Motor neuron (in vitro differentiated cells): ENCODE measurements around the gene ADPRHL1. TPM values are rescaled to one million over a fixed set of nuclear protein-coding genes. Genes with fewer than 3 reads are reported as not detected.
"Not testable (repeated sequence)": the region's sequence is repeated elsewhere in the genome, so short reads cannot be mapped to it uniquely, and the experiment has no call there.

ENCODE experiments used
- ATAC-seq, 8 experiments: fragments of 200-7000 bp; cut with Tn5 transposase; replicated peaks in 6 of 8; 2 replicates each; pipeline ENCODE4 v1.8.0; 2021; ENCODE audit warnings: mild to moderate bottlenecking in 8 of 8, moderate library complexity in 8 of 8
- H3K27ac ChIP-seq, 2 donors: fragments of 250-450 bp; sonication (Bioruptor Pico); 2 replicates each; pipeline ENCODE4 v1.9.0; 2021; ENCODE audit warnings: antibody characterized with exemption in 2 of 2, mild to moderate bottlenecking in 2 of 2, moderate library complexity in 1 of 2
- H3K4me1 ChIP-seq, 2 donors: fragments of 250-450 bp; sonication (Bioruptor Pico); replicated peaks in 1 of 2; 2 replicates each; pipeline ENCODE4 v1.6.1; 2021; ENCODE audit warnings: antibody characterized with exemption in 2 of 2, mild to moderate bottlenecking in 2 of 2, moderate library complexity in 1 of 2
- H3K4me3 ChIP-seq, 5 donors: fragments of 250-450 bp; sonication (Bioruptor Pico); 2 replicates each; pipeline ENCODE4 v1.9.0; 2021; ENCODE audit warnings: antibody characterized with exemption in 5 of 5, mild to moderate bottlenecking in 5 of 5, moderate library complexity in 4 of 5
- WGBS, 10 experiments: fragments of 450-650 bp; shearing (Covaris generic); methylation state at CpG; one replicate each; pipeline ENCODE4 v1.0.0; 2022; 5-methylcytosine and 5-hydroxymethylcytosine counted together
- in situ Hi-C, 9 experiments: fragments of 400-800 bp; cut with MboI; loops; one replicate each; pipeline ENCODE4 v1.15.0; 2021; ENCODE audit warnings: low sequenced_read_pairs in 9 of 9, low pct_unique_long_range_greater_than_20kb in 2 of 9; ENCODE audit not compliant: unreplicated experiment in 9 of 9
- total RNA-seq, 8 experiments: library from RNA; unstranded; fragments of 300-600 nt; gene quantifications; 2 replicates each; pipeline versions ENCODE4 v1.2.3 to v1.2.4, GENCODE V29; 2022

The ADPRHL1 gene
- total RNA-seq, 8 experiments from 2014 or later = 0.65 to 25.6 (median 2.1) TPM

DNA sequence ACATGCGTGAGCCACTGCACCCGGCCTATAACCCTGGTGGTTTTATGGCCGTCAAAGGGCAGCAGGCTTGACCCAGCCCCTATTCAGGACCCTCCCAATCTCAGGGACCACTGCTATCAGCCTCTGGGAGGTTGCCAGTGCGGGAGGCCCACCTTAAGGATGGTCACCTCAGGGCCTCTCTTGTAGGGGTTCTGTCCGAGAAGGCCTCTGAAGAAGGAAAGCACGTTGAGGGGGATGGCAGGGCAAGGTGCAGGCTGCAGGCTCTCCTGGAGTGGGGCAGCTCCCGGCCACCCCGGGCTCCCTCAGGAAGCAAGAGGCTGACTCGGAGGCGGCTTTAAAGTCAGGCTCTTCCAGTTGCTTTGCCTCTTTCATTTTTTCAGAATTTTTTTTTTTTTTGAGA lies 83.4 kb downstream of the ADPRHL1 start:
- H3K27ac ChIP-seq = no peak overlapping the region
- in situ Hi-C loops = no loop called here
- ATAC-seq = no peak
- H3K4me1 ChIP-seq = peaks cover 3 to 8% of the 10 kb centered on the region in 2 donors
- WGBS, 10 experiments = 33 to 92% (median 83%) methylated on average over 2 to 3 of the region's 10 CpGs; no CpG with 5 or more reads in 7 of the 10 experiments
- H3K4me3 ChIP-seq = no peak overlapping the region

DNA sequence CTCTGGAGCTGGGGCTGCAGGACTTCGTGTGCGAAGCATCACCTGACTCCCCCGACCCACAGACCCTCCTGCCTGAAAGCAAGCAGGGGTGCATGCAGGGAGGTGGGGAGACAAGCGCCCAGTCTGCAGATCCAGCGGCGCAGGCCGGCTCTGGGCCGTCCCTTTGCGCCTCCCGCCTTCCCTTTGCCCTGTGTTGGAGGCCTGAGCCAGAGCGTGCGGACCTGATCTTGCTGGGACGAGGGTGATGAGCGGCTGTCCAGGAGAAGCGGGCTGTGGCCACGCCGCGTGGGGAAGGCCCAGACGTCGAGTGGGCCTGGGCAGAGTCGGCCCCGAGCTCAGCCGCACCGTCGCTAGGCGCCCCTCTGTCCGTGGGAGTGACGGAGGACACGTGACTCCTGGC lies 84.1 kb downstream of the ADPRHL1 start:
- peaks cover 7 to 13% of the 10 kb centered on the region in 2 donors for H3K4me1 ChIP-seq
- no peak overlapping the region for H3K27ac ChIP-seq
- WGBS, 10 experiments = 88% methylated on average over 3 to 18 of the region's 29 CpGs; no CpG with 5 or more reads in 8 of the 10 experiments
- H3K4me3 ChIP-seq = no peak overlapping the region
- ATAC-seq = no peak
- in situ Hi-C loops = no loop called here

DNA sequence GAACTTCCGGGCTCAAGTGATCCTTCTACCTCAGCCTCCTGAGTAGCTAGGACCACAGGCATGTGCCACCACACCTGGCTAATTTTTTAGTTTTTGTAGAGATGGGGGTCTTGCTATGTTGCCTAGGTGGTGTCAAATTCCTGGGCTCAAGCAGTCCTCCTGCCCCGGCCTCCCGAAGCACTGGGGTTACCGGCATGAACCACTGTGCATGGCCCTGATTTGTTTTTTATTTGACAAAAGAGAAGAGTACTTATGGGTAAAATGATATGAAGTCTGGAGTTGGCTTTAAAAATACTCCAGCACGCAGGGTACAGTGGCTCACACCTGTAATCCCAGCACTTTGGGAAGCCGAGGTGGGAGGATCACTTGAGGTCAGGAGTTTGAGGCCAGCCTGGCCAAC lies 84.9 kb downstream of the ADPRHL1 start:
- peaks cover 7 to 13% of the 10 kb centered on the region in 2 donors for H3K4me1 ChIP-seq
- H3K4me3 ChIP-seq, ATAC-seq, in situ Hi-C loops, H3K27ac ChIP-seq: not testable (repeated sequence)
- 63 to 96% (median 90%) methylated on average over 1 to 5 of the region's 6 CpGs; no CpG with 5 or more reads in 3 of the 10 experiments for WGBS, 10 experiments

DNA sequence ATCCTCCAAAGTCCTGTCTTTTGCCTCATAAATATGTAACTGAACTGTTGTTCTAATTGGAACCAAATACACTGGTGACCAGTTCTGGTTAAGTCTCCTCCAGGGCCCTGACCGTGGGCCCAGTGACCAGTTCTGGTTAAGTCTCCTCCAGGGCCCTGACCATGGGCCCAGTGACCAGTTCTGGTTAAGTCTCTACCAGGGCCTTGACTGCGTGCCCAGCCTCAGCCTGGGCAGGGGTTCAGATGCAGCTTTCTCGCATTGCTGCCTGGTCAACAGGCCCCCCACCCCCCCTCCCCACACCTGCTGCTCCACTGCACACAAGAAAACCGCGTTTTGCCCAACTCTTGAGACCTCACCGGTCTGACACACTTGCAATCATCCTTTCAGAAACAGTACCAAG lies 85.5 kb downstream of the ADPRHL1 start:
- WGBS, 10 experiments = 20 to 100% (median 72%) methylated on average over 1 to 5 of the region's 6 CpGs; no CpG with 5 or more reads in 4 of the 10 experiments
- Histone ChIP-seq H3K27ac (no peak overlapping the region), H3K4me1 (peaks cover 7 to 13% of the 10 kb centered on the region in 2 donors), H3K4me3 (no peak overlapping the region)
- no peak for ATAC-seq
- in situ Hi-C loops = no loop called here

DNA sequence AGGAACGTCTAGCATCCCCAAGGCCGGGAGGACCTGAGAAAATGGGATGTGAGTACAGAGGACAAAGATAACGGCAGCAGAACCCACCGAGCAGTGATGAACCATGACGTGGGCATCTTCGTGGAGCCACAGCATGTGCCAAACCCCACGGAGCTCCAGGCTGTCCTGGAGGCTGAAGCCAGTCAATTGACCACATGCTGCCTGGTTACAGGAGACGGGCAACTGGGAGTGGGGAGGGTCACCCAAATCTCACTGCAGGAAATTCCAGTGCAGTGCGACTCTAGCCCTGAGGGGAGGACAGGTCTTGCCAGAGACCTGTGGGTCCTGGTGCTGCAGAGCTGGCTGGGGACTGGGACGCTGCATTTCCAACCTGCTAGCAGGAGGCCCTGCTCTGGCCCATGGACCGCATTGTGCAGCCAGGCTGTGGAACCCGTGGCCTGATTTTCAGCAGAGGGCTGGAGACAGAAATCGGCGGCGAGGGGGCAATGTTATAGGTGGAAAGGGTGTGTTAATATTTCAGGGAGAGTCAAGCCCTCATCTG lies 86.2 kb downstream of the ADPRHL1 start:
- 60 to 100% (median 79%) methylated on average over 1 to 4 of the region's 15 CpGs; no CpG with 5 or more reads in 2 of the 10 experiments for WGBS, 10 experiments
- no peak for ATAC-seq

DNA sequence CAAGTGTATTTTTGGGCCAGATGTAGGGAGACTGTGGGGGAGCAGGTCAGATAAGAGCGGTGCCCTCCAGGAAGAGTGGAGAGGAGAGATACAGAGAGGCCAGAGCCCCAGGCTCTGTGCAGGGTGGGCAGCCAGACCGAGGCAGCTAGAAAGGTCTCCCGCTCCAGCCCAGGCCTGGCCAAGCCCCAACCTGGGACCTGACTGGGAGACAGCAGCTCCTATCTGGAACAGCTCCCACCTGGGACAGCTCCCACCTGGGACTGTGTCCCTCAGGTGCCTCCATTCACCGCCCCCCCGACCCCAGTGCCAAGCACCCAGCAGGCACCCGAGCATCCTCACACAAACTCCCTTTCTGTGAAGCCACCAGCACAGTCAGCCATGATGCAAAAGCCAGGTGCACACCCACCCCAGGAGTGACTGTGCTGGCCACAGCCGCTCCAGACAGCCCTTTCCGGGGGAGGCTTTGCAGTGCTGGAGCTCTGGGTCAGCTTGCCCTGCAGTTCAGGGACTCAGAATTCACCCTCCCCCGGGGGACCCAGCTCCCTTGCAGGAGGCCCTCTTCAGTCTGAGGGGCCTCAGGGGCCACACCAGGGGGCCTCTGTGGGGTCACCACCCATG lies 87.2 kb downstream of the ADPRHL1 start:
- H3K4me3 ChIP-seq = no peak overlapping the region
- no peak overlapping the region for H3K27ac ChIP-seq
- 20 to 86% methylated on average over 2 to 5 of the region's 9 CpGs; no CpG with 5 or more reads in 8 of the 10 experiments for WGBS, 10 experiments
- H3K4me1 ChIP-seq = peaks cover 7 to 13% of the 10 kb centered on the region in 2 donors
- in situ Hi-C loops = no loop called here
- peak in 4 of 8 experiments; percentile 33 to 54 (median 36) for ATAC-seq

More for the DNA sequence above, 86.2 kb downstream of the ADPRHL1 start:
- Histone ChIP-seq H3K4me1 (peaks cover 7 to 13% of the 10 kb centered on the region in 2 donors), H3K4me3 (no peak overlapping the region), H3K27ac (no peak overlapping the region)
- in situ Hi-C loops = no loop called here

DNA sequence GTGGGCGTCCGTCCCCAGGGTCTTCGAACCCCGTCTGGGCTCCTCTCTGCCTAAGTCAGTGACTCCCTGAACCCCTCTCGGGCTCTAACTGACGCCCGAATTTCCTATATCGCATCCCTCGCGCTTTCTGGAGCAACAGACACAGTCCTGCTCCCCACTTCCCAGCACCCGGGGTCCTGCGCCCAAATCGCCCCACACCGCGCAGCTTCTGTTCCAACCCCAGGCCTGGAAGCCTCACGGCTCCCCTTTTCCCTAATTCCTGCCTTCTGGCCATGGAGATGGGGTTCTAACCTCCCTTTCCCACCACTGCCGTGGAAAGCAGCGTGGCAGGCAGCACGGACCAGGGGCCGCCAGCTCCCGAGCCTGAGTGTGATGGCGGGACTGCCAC lies 87.7 kb downstream of the ADPRHL1 start:
- WGBS, 10 experiments = 70 to 100% (median 87%) methylated on average over 2 to 16 of the region's 22 CpGs; no CpG with 5 or more reads in 5 of the 10 experiments
- in situ Hi-C loops = no loop called here
- no peak overlapping the region for H3K27ac ChIP-seq
- no peak for ATAC-seq
- H3K4me3 ChIP-seq = no peak overlapping the region
- peaks cover 7 to 13% of the 10 kb centered on the region in 2 donors for H3K4me1 ChIP-seq

DNA sequence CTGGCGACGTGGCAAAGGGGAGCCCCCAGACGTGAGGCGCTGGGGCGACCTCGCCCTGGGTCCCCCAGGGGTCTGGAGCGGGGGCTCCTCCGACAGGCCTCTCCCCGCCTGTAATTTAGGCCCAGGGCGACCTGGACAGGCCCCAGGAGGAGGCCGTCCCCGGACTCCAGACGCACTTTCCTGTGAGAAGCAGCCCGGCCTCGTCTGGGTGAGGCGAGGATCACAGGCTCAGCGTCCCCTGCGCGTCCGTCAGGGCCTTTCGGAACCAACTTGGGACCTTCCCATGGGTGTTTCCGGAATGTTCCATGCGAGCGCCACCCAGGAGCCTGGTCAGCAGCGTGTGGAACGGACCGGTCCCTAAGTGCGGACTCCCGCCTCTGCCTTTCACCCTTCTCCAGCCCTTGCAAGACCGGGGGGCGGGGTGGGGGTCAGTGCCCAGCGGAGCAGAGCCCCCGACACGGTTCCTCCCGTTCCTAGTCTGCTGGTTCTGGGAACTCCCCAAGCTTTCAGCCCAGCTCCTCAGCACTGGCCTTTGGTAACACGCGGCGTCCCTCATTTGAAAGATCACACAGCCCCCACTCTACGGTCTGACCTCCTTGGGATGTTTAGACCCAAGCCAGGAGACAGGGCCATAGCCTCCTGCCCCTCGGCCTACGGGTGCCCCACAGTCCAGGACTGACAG lies 88.2 kb downstream of the ADPRHL1 start:
- H3K4me1 ChIP-seq = peaks cover 7 to 13% of the 10 kb centered on the region in 2 donors
- H3K27ac ChIP-seq = peak overlapping the region in 1 of 2 donors; percentile 53
- H3K4me3 ChIP-seq = peak overlapping the region; percentile 44 to 55 (median 53)
- in situ Hi-C loops = no loop called here
- ATAC-seq = peak in 3 of 8 experiments; percentile 1 to 20 (median 8)
- 80 to 100% (median 93%) methylated on average over 1 to 19 of the region's 41 CpGs; no CpG with 5 or more reads in 7 of the 10 experiments for WGBS, 10 experiments

DNA sequence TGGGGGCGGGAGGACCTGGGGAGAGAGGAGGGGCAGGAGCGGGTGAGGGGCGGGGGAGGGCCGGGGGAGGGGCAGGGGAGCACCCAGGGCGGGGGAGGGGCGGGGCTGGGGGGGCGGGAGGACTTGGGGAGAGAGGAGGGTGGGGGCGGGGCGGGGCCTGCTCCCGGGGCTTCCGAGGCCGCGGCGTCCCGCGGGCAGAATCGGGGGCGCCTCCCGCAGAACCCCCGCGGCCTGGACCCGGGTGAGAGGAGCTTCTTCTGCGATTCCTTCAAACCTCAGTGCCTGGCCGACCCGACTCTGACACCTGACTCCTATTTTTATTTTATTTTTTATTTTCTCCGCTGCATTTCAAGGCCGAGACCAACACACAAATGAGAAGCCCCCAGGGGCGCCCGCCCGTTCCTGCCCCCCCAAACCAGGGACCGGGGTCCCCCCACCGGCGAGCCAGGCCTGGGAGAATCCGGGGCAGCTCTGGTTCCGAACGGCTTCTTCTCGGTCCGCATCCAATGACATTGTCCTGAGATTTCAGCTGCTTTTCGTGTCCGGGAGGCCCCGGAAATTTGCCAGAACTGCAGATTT lies 88.9 kb downstream of the ADPRHL1 start:
- H3K4me1 ChIP-seq = peaks cover 7 to 13% of the 10 kb centered on the region in 2 donors
- WGBS, 10 experiments = no CpG with 5 or more reads among the region's 41 CpGs
- peak in 6 of 8 experiments; percentile 23 to 46 (median 28) for ATAC-seq
- peak overlapping the region; percentile 44 to 55 (median 53) for H3K4me3 ChIP-seq
- in situ Hi-C loops = no loop called here
- peak overlapping the region; percentile 4 to 53 for H3K27ac ChIP-seq

DNA sequence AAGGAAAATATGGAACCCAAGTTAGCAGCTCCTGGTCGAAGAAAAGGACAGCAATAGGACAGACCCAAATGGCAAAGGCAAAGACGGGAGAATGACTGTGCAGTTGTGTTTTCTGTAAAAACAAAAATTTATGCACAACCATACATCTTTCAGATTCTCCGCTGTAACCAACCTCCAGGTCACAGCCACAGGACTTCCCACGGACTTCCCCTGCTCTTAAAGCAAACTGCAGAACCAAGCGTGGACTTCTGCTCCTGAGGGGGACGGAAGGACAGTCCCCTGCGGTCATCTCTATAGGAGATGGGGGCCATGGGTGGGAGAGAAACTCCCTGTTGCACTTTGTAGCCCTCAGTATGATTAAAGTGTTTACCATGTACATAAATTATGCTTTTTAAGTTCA lies 91.9 kb downstream of the ADPRHL1 start:
- H3K27ac ChIP-seq = no peak overlapping the region
- in situ Hi-C loops = no loop called here
- ATAC-seq = no peak
- H3K4me3 ChIP-seq = no peak overlapping the region
- peaks cover 7 to 13% of the 10 kb centered on the region in 2 donors for H3K4me1 ChIP-seq
- 32 to 100% (median 82%) methylated on average over 2 to 7 of the region's 7 CpGs; no CpG with 5 or more reads in 1 of the 10 experiments for WGBS, 10 experiments

DNA sequence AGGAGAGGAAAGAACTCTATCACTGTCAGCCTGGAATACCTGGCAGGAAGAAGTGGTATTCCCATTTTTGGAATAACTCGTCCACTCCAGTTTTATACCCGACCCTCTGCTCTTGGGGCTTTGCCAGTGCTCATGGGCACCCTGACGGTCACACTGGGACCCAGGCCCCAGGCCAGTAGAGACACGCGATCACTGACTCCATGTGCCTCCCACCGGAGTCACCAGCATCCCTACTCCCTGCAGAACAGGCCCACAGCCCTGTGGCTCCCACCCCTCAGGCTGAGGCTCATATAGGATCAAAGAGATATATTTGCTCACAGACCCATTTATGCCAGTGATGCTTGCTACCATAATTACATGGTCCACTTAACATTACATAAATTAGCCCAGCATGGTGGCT lies 92.8 kb downstream of the ADPRHL1 start:
- ATAC-seq = no peak
- Histone ChIP-seq H3K27ac (no peak overlapping the region), H3K4me1 (peaks cover 7 to 10% of the 10 kb centered on the region in 2 donors), H3K4me3 (no peak overlapping the region)
- in situ Hi-C loops = no loop called here
- WGBS, 10 experiments = 66 to 100% (median 95%) methylated on average over 1 to 3 of the region's 6 CpGs; no CpG with 5 or more reads in 6 of the 10 experiments

DNA sequence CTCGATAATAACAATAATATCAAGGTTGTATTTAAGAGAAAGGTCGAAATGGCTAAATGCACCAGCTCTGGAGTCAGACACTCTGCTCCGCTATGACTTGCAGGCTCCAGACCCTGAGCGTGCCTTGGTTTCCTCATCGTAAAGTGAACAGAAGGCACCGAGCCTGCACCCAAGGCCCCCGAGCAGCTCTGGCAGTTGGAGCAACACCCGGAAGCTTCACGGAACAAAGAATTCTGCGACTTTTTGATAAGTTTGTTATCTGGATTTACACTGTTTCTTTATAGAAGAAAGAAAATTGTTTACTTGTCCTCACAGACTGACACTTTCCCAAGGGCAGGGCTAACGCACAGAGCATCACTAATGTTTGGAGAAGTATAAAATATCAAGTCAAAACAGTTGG lies 93.7 kb downstream of the ADPRHL1 start:
- Histone ChIP-seq H3K4me1 (peaks cover under 1 to 2% of the 10 kb centered on the region in 2 donors), H3K4me3 (no peak overlapping the region), H3K27ac (no peak overlapping the region)
- 64 to 100% (median 93%) methylated on average over 1 to 8 of the region's 11 CpGs; no CpG with 5 or more reads in 2 of the 10 experiments for WGBS, 10 experiments
- no peak for ATAC-seq
- in situ Hi-C loops = no loop called here

DNA sequence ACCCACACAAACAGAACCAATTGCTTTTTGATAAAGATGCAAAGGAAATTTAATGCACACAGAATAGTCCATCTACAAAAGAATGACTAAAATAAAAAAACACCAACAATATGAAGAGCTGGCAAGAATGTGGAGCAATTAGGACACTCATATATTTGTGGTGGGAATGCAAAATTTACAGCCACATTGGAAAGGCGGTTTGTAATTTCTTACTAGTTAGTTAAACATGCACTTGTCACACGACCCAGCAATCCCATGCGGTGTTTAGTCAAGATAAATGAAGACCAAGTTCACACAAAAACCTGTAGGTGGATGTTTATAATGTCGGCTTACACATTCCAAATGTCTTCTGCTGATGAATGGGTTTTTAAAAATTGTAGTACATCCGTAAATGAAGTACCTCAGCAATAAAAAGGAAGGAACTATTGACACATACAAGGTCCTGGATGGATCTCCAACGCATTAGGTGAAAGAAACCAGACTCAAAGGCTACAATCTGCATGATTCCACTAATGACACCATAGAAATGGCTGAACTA lies 94.6 kb downstream of the ADPRHL1 start:
- H3K4me3 ChIP-seq = no peak overlapping the region
- H3K4me1 ChIP-seq = no peaks in the 10 kb centered on the region
- ATAC-seq = no peak
- H3K27ac ChIP-seq = no peak overlapping the region
- in situ Hi-C loops = no loop called here
- 47 to 81% (median 62%) methylated on average over 1 to 6 of the region's 6 CpGs; no CpG with 5 or more reads in 1 of the 10 experiments for WGBS, 10 experiments
